Measurements from ENCODE around the gene DNAJC12. TPM values are rescaled to one million over a fixed set of nuclear protein-coding genes. Genes with fewer than 3 reads are reported as not detected.
"Not testable (repeated sequence)": the region's sequence is repeated elsewhere in the genome, so short reads cannot be mapped to it uniquely, and the experiment has no call there.

DNAJC12 gene
- total and polyA plus RNA-seq, 2 donors (not counting 1 experiment from before 2014, with no cell fraction given) = 0.19 TPM; not detected in 1

- POLR2A ChIA-PET = no interaction called here
- H3K9me3 ChIP-seq (ENCODE audit: control extremely low read depth in 1 of 3, control insufficient read depth in 2 of 3, insufficient read depth in 1 of 3, low read length in 2 of 3) = peaks cover 0 to 5% (median 4%) of the 10 kb centered on the region in 3 donors
- H3K4me3 ChIP-seq (ENCODE audit: control extremely low read depth in 1 of 5, extremely low read depth in 1 of 5, insufficient read depth in 1 of 5, low read depth in 2 of 5, low read length in 4 of 5) = no peak overlapping the region
- intact Hi-C loops (cut with micrococcal nuclease) = no loop called here
- H3K4me1 ChIP-seq (ENCODE audit: control insufficient read depth in 2 of 2, insufficient read depth in 2 of 2, low read length in 2 of 2) = peaks cover 0 to 3% of the 10 kb centered on the region in 2 donors
- H3K79me2 ChIP-seq (ENCODE audit: control insufficient read depth, insufficient read depth, low read length) = no peaks in the 10 kb centered on the region
- Mint-ChIP-seq H3K27ac (no peak overlapping the region), H3K27me3 (no peaks in the 10 kb centered on the region), H3K9me3 (ENCODE audit: insufficient read depth) (peaks cover 4% of the 10 kb centered on the region), H3K4me1 (peaks cover 3% of the 10 kb centered on the region), H3K4me3 (no peak overlapping the region)
- H3K36me3 ChIP-seq (replicated peaks in 1 of 2; ENCODE audit: control extremely low read depth in 1 of 2, control insufficient read depth in 1 of 2, extremely low read depth in 1 of 2, insufficient read depth in 2 of 2, low read length in 1 of 2) = no peaks in the 10 kb centered on the region
- no peak overlapping the region for H2AFZ ChIP-seq (ENCODE audit: insufficient read depth, low read depth, low read length, poor library complexity, severe bottlenecking)
- ATAC-seq (ENCODE audit: low read depth) (no peak), DNase-seq (no peak)
- TF ChIP-seq, protein P1, sequence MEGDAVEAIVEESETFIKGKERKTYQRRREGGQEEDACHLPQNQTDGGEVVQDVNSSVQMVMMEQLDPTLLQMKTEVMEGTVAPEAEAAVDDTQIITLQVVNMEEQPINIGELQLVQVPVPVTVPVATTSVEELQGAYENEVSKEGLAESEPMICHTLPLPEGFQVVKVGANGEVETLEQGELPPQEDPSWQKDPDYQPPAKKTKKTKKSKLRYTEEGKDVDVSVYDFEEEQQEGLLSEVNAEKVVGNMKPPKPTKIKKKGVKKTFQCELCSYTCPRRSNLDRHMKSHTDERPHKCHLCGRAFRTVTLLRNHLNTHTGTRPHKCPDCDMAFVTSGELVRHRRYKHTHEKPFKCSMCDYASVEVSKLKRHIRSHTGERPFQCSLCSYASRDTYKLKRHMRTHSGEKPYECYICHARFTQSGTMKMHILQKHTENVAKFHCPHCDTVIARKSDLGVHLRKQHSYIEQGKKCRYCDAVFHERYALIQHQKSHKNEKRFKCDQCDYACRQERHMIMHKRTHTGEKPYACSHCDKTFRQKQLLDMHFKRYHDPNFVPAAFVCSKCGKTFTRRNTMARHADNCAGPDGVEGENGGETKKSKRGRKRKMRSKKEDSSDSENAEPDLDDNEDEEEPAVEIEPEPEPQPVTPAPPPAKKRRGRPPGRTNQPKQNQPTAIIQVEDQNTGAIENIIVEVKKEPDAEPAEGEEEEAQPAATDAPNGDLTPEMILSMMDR (IDR thresholded peaks at IDR 0.05) = no peak
- no peak for TF ChIP-seq EZH2 (IDR thresholded peaks at IDR 0.05; ENCODE audit: borderline replicate concordance, insufficient read depth, low read depth, low read length, poor library complexity, severe bottlenecking)
- no peak overlapping the region for H3K4me2 ChIP-seq (replicated peaks; ENCODE audit: low read depth, low read length, poor library complexity, severe bottlenecking)
- CTCF ChIA-PET = no interaction called here
- H3K27me3 ChIP-seq (replicated peaks in 1 of 4; ENCODE audit: control extremely low read depth in 1 of 4, control insufficient read depth in 3 of 4, insufficient read depth in 4 of 4, low read length in 3 of 4) = no peaks in the 10 kb centered on the region
- H4K20me1 ChIP-seq (ENCODE audit: control insufficient read depth, insufficient read depth, low read length, poor library complexity, severe bottlenecking) = no peaks in the 10 kb centered on the region
- no peak overlapping the region for H3K9ac ChIP-seq (ENCODE audit: low read length)
- H3K27ac ChIP-seq (ENCODE audit: low read length in 2 of 2) = no peak overlapping the region
Observed at GRCh38 chr10:67841737-67842136, 3.7 kb upstream of the DNAJC12 start.

DNA sequence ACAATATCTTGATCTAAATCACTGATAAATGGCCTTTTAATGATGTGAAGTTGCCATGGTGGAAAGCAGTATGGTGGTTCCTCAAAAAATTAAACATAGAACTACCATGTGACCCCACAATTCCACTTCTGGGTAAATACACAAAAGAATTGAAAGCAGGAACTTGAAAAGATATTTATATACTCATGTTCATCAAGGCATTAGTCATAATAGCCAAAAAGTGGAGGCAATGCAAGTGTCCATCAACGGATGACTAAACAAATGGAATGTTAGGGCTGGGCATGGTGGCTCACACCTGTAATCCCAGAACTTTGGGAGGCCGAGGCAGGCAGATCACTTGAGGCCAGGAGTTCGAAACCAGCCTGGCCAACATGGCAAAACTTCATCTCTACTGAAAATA, 2.0 kb upstream of the DNAJC12 start:
- Histone ChIP-seq H3K27ac (ENCODE audit: low read length in 2 of 2) (no peak overlapping the region), H4K20me1 (ENCODE audit: control insufficient read depth, insufficient read depth, low read length, poor library complexity, severe bottlenecking) (no peaks in the 10 kb centered on the region), H3K4me2 (replicated peaks; ENCODE audit: low read depth, low read length, poor library complexity, severe bottlenecking) (no peak overlapping the region), H3K9me3 (ENCODE audit: control extremely low read depth in 1 of 3, control insufficient read depth in 2 of 3, insufficient read depth in 1 of 3, low read length in 2 of 3) (peaks cover 0 to 5% (median 4%) of the 10 kb centered on the region in 3 donors), H3K36me3 (replicated peaks in 1 of 2; ENCODE audit: control extremely low read depth in 1 of 2, control insufficient read depth in 1 of 2, extremely low read depth in 1 of 2, insufficient read depth in 2 of 2, low read length in 1 of 2) (no peaks in the 10 kb centered on the region), H3K4me3 (ENCODE audit: control extremely low read depth in 1 of 5, extremely low read depth in 1 of 5, insufficient read depth in 1 of 5, low read depth in 2 of 5, low read length in 4 of 5) (no peak overlapping the region), H3K9ac (ENCODE audit: low read length) (no peak overlapping the region), H2AFZ (ENCODE audit: insufficient read depth, low read depth, low read length, poor library complexity, severe bottlenecking) (no peak overlapping the region), H3K79me2 (ENCODE audit: control insufficient read depth, insufficient read depth, low read length) (no peaks in the 10 kb centered on the region), H3K27me3 (replicated peaks in 1 of 4; ENCODE audit: control extremely low read depth in 1 of 4, control insufficient read depth in 3 of 4, insufficient read depth in 4 of 4, low read length in 3 of 4) (no peaks in the 10 kb centered on the region), H3K4me1 (ENCODE audit: control insufficient read depth in 2 of 2, insufficient read depth in 2 of 2, low read length in 2 of 2) (peaks cover 0 to 3% of the 10 kb centered on the region in 2 donors)
- Mint-ChIP-seq H3K27ac (no peak overlapping the region), H3K27me3 (no peaks in the 10 kb centered on the region), H3K9me3 (ENCODE audit: insufficient read depth) (peaks cover 4% of the 10 kb centered on the region), H3K4me3 (no peak overlapping the region), H3K4me1 (peaks cover 3% of the 10 kb centered on the region)
- intact Hi-C loops (cut with micrococcal nuclease) = no loop called here
- 89% methylated on average over 1 of the region's 3 CpGs for WGBS (ENCODE audit: insufficient coverage)
- CTCF ChIA-PET = no interaction called here
- TF ChIP-seq, protein P1 (IDR thresholded peaks at IDR 0.05) = no peak
- TF ChIP-seq EZH2 (IDR thresholded peaks at IDR 0.05; ENCODE audit: borderline replicate concordance, insufficient read depth, low read depth, low read length, poor library complexity, severe bottlenecking) = no peak
- POLR2A ChIA-PET = no interaction called here
- DNase-seq = no peak
- ATAC-seq (ENCODE audit: low read depth) = no peak

DNA sequence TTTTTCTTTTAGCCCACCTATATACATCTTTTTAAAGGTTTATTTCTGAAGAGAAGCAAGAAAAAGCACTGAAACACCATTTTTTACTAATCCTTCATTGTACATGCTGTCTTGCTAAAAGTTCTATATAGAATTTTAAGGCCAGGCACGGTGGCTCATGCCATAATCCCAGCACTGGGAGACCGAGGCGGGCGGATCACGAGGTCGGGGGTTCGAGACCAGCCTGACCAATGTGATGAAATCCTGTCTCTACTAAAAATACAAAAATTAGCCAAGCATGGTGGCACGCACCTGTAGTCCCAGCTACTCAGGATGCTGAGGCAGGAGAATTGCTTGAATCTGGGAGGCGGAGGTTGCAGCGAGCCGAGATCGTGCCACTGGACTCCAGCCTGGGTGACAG, 1.5 kb upstream of the DNAJC12 start:
- ATAC-seq (ENCODE audit: low read depth); H3K79me2 ChIP-seq (ENCODE audit: control insufficient read depth, insufficient read depth, low read length); H3K4me2 ChIP-seq (replicated peaks; ENCODE audit: low read depth, low read length, poor library complexity, severe bottlenecking); H3K27me3 ChIP-seq (replicated peaks in 1 of 4; ENCODE audit: control extremely low read depth in 1 of 4, control insufficient read depth in 3 of 4, insufficient read depth in 4 of 4, low read length in 3 of 4); H3K9me3 Mint-ChIP-seq (ENCODE audit: insufficient read depth); H3K4me3 Mint-ChIP-seq; CTCF ChIA-PET; H3K4me1 Mint-ChIP-seq; DNase-seq; H3K27me3 Mint-ChIP-seq; POLR2A ChIA-PET; H3K36me3 ChIP-seq (replicated peaks in 1 of 2; ENCODE audit: control extremely low read depth in 1 of 2, control insufficient read depth in 1 of 2, extremely low read depth in 1 of 2, insufficient read depth in 2 of 2, low read length in 1 of 2); H3K27ac Mint-ChIP-seq; H2AFZ ChIP-seq (ENCODE audit: insufficient read depth, low read depth, low read length, poor library complexity, severe bottlenecking); intact Hi-C loops (cut with micrococcal nuclease); H3K9me3 ChIP-seq (ENCODE audit: control extremely low read depth in 1 of 3, control insufficient read depth in 2 of 3, insufficient read depth in 1 of 3, low read length in 2 of 3); H3K27ac ChIP-seq (ENCODE audit: low read length in 2 of 2); H3K9ac ChIP-seq (ENCODE audit: low read length); H4K20me1 ChIP-seq (ENCODE audit: control insufficient read depth, insufficient read depth, low read length, poor library complexity, severe bottlenecking); H3K4me1 ChIP-seq (ENCODE audit: control insufficient read depth in 2 of 2, insufficient read depth in 2 of 2, low read length in 2 of 2); H3K4me3 ChIP-seq (ENCODE audit: control extremely low read depth in 1 of 5, extremely low read depth in 1 of 5, insufficient read depth in 1 of 5, low read depth in 2 of 5, low read length in 4 of 5): not testable (repeated sequence)
- 100% methylated on average over 6 of the region's 12 CpGs for WGBS (ENCODE audit: insufficient coverage)
